Liver (tissue), 3 donors: ENCODE data around the gene DBN1.

Experiments
- ATF3 ChIP-seq: IDR thresholded peaks from 2 replicates; pipeline ENCODE4 v1.6.1; 2016; ENCODE audit warnings: antibody characterized with exemption
- CTCF ChIP-seq: fragments of 150-350 bp; IDR thresholded peaks from 2 replicates; pipeline ENCODE4 v1.5.1; 2017; ENCODE audit warnings: improper control_type of control experiment, low read depth, low read length; ENCODE audit not compliant: missing input control
- EGR1 ChIP-seq, 2 donors: IDR thresholded peaks; 2 replicates each; pipeline ENCODE4 v1.6.1; 2016 to 2018; ENCODE audit warnings: antibody characterized with exemption in 2 of 2, low read depth in 2 of 2
- MAX ChIP-seq: IDR thresholded peaks from 2 replicates; pipeline ENCODE4 v1.6.1; 2016; ENCODE audit warnings: antibody characterized with exemption
- RAD21 ChIP-seq, 2 donors: IDR thresholded peaks; 2 replicates each; pipeline ENCODE4 v1.6.1; 2016; ENCODE audit warnings: antibody characterized with exemption in 2 of 2, mild to moderate bottlenecking in 2 of 2
- REST ChIP-seq: IDR thresholded peaks from 2 replicates; pipeline ENCODE4 v1.6.1; 2016; ENCODE audit warnings: antibody characterized with exemption, mild to moderate bottlenecking
- TAF1 ChIP-seq: conservative IDR thresholded peaks from 2 replicates; pipeline ENCODE4 v1.6.1; 2016; ENCODE audit warnings: antibody characterized with exemption, mild to moderate bottlenecking
- ZBTB33 ChIP-seq: IDR thresholded peaks from 2 replicates; pipeline ENCODE4 v1.6.1; 2016; ENCODE audit warnings: antibody characterized with exemption
- donor health status: healthy.
- donor health status: healthy.

- TF ChIP-seq TAF1, result no peak
- no peak for TF ChIP-seq CTCF
- TF ChIP-seq RAD21 (IDR thresholded peaks at IDR 0.05), result no peak
- TF ChIP-seq REST, result no peak
- TF ChIP-seq MAX, result no peak
- no peak for TF ChIP-seq EGR1 (IDR thresholded peaks at IDR 0.05; ENCODE audit: low read depth in 2 of 2)
- TF ChIP-seq ZBTB33, result no peak
- no peak for TF ChIP-seq ATF3
These were observed 13.7 kb upstream of the DBN1 start for GRCh38 chr5:177487144-177487543.
